Lower leg skin (tissue), 3 donors: ENCODE data around the gene ADGRG7.

Experiments used
- CTCF ChIP-seq, 3 donors: fragments of 450-650 bp; IDR thresholded peaks; one replicate each; pipeline ENCODE4 v1.5.1; 2016; ENCODE audit warnings: antibody characterized with exemption in 3 of 3, mild to moderate bottlenecking in 3 of 3, moderate library complexity in 2 of 3
- POLR2A ChIP-seq, 2 donors: fragments of 450-650 bp; IDR thresholded peaks; one replicate each; pipeline ENCODE4 v1.6.1; 2016 to 2017; ENCODE audit warnings: antibody characterized with exemption in 2 of 2, mild to moderate bottlenecking in 1 of 2, moderate library complexity in 1 of 2

- TF ChIP-seq POLR2A (IDR thresholded peaks at IDR 0.05) (no peak), CTCF (IDR thresholded peaks at IDR 0.05) (no peak)
These were observed 94.5 kb downstream of the ADGRG7 start for GRCh38 chr3:100703865-100704264.
